Measurements from ENCODE around the gene AMER3.
A peak's percentile ranks its signal among the peaks of the same experiment; 100 is the strongest.
"Not testable (repeated sequence)": the region's sequence is repeated elsewhere in the genome, so short reads cannot be mapped to it uniquely, and the experiment has no call there.

The AMER3 gene

GRCh38 chr2:130727286-130727924 is 27.9 kb upstream of the AMER3 start:
- peak; percentile 88 for DNase-seq (ENCODE audit: extremely low read depth, insufficient read length)
- no peak for TF ChIP-seq CTCF (IDR thresholded peaks at IDR 0.05; ENCODE audit: insufficient read depth, low read length, poor library complexity, severe bottlenecking)
- peak overlapping the region; percentile 55 for H3K4me3 ChIP-seq (replicated peaks; ENCODE audit: low read depth, low read length)
- no peaks in the 10 kb centered on the region for H3K27me3 ChIP-seq (replicated peaks; ENCODE audit: control insufficient read depth, insufficient read depth, low read length)
- H3K36me3 ChIP-seq (ENCODE audit: control insufficient read depth, insufficient read depth, low read length), result no peaks in the 10 kb centered on the region

- Histone ChIP-seq H3K4me3 (replicated peaks; ENCODE audit: low read depth, low read length) (peak overlapping the region; percentile 36), H3K36me3 (ENCODE audit: control insufficient read depth, insufficient read depth, low read length) (no peaks in the 10 kb centered on the region), H3K27me3 (replicated peaks; ENCODE audit: control insufficient read depth, insufficient read depth, low read length) (no peaks in the 10 kb centered on the region)
- TF ChIP-seq CTCF (IDR thresholded peaks at IDR 0.05; ENCODE audit: insufficient read depth, low read length, poor library complexity, severe bottlenecking), result no peak
- no peak for DNase-seq (ENCODE audit: extremely low read depth, insufficient read length)
These were observed 27.3 kb upstream of the AMER3 start for GRCh38 chr2:130728007-130728454.

- DNase-seq (ENCODE audit: extremely low read depth, insufficient read length), result no peak
- no peaks in the 10 kb centered on the region for H3K36me3 ChIP-seq (ENCODE audit: control insufficient read depth, insufficient read depth, low read length)
- no peaks in the 10 kb centered on the region for H3K27me3 ChIP-seq (replicated peaks; ENCODE audit: control insufficient read depth, insufficient read depth, low read length)
- TF ChIP-seq CTCF (IDR thresholded peaks at IDR 0.05; ENCODE audit: insufficient read depth, low read length, poor library complexity, severe bottlenecking), result no peak
- H3K4me3 ChIP-seq (replicated peaks; ENCODE audit: low read depth, low read length), result peak within 1 kb of the TSS; percentile 36
These were observed 26.6 kb upstream of the AMER3 start, which contains the start of gene GPR148 for GRCh38 chr2:130728549-130729316. Gene GPR148 (plus strand): TSS chr2:130729070. CDS start chr2:130729152, 82 bp downstream.

- H3K36me3 ChIP-seq (ENCODE audit: control insufficient read depth, insufficient read depth, low read length), result no peaks in the 10 kb centered on the region
- no peaks in the 10 kb centered on the region for H3K27me3 ChIP-seq (replicated peaks; ENCODE audit: control insufficient read depth, insufficient read depth, low read length)
- no peak for DNase-seq (ENCODE audit: extremely low read depth, insufficient read length)
- no peak overlapping the region for H3K4me3 ChIP-seq (replicated peaks; ENCODE audit: low read depth, low read length)
- no peak for TF ChIP-seq CTCF (IDR thresholded peaks at IDR 0.05; ENCODE audit: insufficient read depth, low read length, poor library complexity, severe bottlenecking)
These were observed 25.7 kb upstream of the AMER3 start for GRCh38 chr2:130729322-130730299.

GRCh38 chr2:130732257-130732656 is 23.1 kb upstream of the AMER3 start:
- H3K36me3 ChIP-seq (ENCODE audit: control insufficient read depth, insufficient read depth, low read length), result not testable (repeated sequence)

More at GRCh38 chr2:130732257-130732656, 23.1 kb upstream of the AMER3 start:
- not testable (repeated sequence) for DNase-seq (ENCODE audit: extremely low read depth, insufficient read length); H3K27me3 ChIP-seq (replicated peaks; ENCODE audit: control insufficient read depth, insufficient read depth, low read length); H3K4me3 ChIP-seq (replicated peaks; ENCODE audit: low read depth, low read length)
